HG02981 (cell line): ENCODE data around the gene DIO1.

Experiments used
- ATAC-seq: cut with Tn5 transposase; IDR thresholded peaks from one replicate; pipeline ENCODE4 v1.9.1; 2021; ENCODE audit warnings: mild to moderate bottlenecking, moderate library complexity; ENCODE audit not compliant: unreplicated experiment

The DIO1 gene

GRCh38 chr1:53938136-53938830 lies 44.3 kb downstream of the DIO1 start:
- ATAC-seq: no peak

GRCh38 chr1:53942127-53942957 lies 48.4 kb downstream of the DIO1 start:
- no peak for ATAC-seq

- no peak for ATAC-seq
Observed at GRCh38 chr1:53943090-53943489, 49.1 kb downstream of the DIO1 start.

GRCh38 chr1:53943490-53944043 lies 49.6 kb downstream of the DIO1 start:
- ATAC-seq: no peak

- no peak for ATAC-seq
Observed at GRCh38 chr1:53944469-53945182, 50.6 kb downstream of the DIO1 start.

- no peak for ATAC-seq
Observed at GRCh38 chr1:53945183-53945432, 51.1 kb downstream of the DIO1 start.

- ATAC-seq: peak; percentile 63
Observed at GRCh38 chr1:53945433-53946251, 51.7 kb downstream of the DIO1 start, which contains the start of gene IFT25. TSS of gene IFT25 (minus strand) at chr1:53945699. CDS start at chr1:53940082, 5,617 bp downstream.

- peak; percentile 62 for ATAC-seq
Observed at GRCh38 chr1:53946252-53947171, 52.5 kb downstream of the DIO1 start, which contains the start of gene LRRC42. TSS of gene LRRC42 (plus strand) at chr1:53946350. CDS start at chr1:53952000, 5,650 bp downstream.

- ATAC-seq: no peak
Observed at GRCh38 chr1:53947172-53947907, 53.4 kb downstream of the DIO1 start.

GRCh38 chr1:53948291-53948690 lies 54.3 kb downstream of the DIO1 start:
- ATAC-seq: no peak

- no peak for ATAC-seq
Observed at GRCh38 chr1:53949023-53949990, 55.3 kb downstream of the DIO1 start.

GRCh38 chr1:53951697-53952096 lies 57.7 kb downstream of the DIO1 start:
- no peak for ATAC-seq

- no peak for ATAC-seq
Observed at GRCh38 chr1:53954128-53954527, 60.1 kb downstream of the DIO1 start.

GRCh38 chr1:53956308-53957168 lies 62.6 kb downstream of the DIO1 start:
- no peak for ATAC-seq

GRCh38 chr1:53957194-53957818 lies 63.3 kb downstream of the DIO1 start:
- ATAC-seq: no peak

GRCh38 chr1:53959664-53960250 lies 65.8 kb downstream of the DIO1 start:
- ATAC-seq: no peak
